Activated CD4-positive, alpha-beta T cell treated with anti-CD3 and anti-CD28 coated beads, Interleukin-2, amount 50 U/mL, for 24 hours (primary cell): ENCODE results near the gene SLC37A2.

Experiments used
- DNase-seq, 2 donors: peaks; one replicate each; pipeline ENCODE4 v3.0.0-alpha.2; 2020; ENCODE audit warnings: low read depth in 1 of 2, low spot score in 1 of 2

SLC37A2 gene

GRCh38 chr11:125070699-125071254, 7.7 kb downstream of the SLC37A2 start:
- no peak for DNase-seq

- DNase-seq, result no peak
Observed at GRCh38 chr11:125071435-125071834, 8.3 kb downstream of the SLC37A2 start.

GRCh38 chr11:125071846-125072217, 8.7 kb downstream of the SLC37A2 start:
- no peak for DNase-seq

- DNase-seq, result no peak
Observed at GRCh38 chr11:125072218-125072960, 9.3 kb downstream of the SLC37A2 start.

- no peak for DNase-seq
Observed at GRCh38 chr11:125072961-125073590, 10.0 kb downstream of the SLC37A2 start.

GRCh38 chr11:125073616-125074483, 10.7 kb downstream of the SLC37A2 start:
- DNase-seq, result no peak

GRCh38 chr11:125074511-125075241, 11.6 kb downstream of the SLC37A2 start:
- no peak for DNase-seq

- DNase-seq, result no peak
Observed at GRCh38 chr11:125075242-125075625, 12.1 kb downstream of the SLC37A2 start.

- DNase-seq, result no peak
Observed at GRCh38 chr11:125075900-125076317, 12.8 kb downstream of the SLC37A2 start.

GRCh38 chr11:125076378-125076945, 13.4 kb downstream of the SLC37A2 start:
- DNase-seq, result no peak

GRCh38 chr11:125078016-125078415, 14.9 kb downstream of the SLC37A2 start:
- no peak for DNase-seq

- no peak for DNase-seq
Observed at GRCh38 chr11:125078516-125079140, 15.5 kb downstream of the SLC37A2 start.

GRCh38 chr11:125079151-125079877, 16.2 kb downstream of the SLC37A2 start:
- DNase-seq, result no peak

- DNase-seq, result no peak
Observed at GRCh38 chr11:125079878-125080530, 16.9 kb downstream of the SLC37A2 start.

- DNase-seq, result no peak
Observed at GRCh38 chr11:125080531-125080911, 17.4 kb downstream of the SLC37A2 start.

- DNase-seq, result no peak
Observed at GRCh38 chr11:125081098-125081798, 18.1 kb downstream of the SLC37A2 start.

GRCh38 chr11:125082040-125082439, 18.9 kb downstream of the SLC37A2 start:
- no peak for DNase-seq

GRCh38 chr11:125082611-125083311, 19.7 kb downstream of the SLC37A2 start:
- DNase-seq, result no peak
